Lower leg skin (tissue), 4 donors: ENCODE measurements around the gene HIRA. TPM values are rescaled to one million over a fixed set of nuclear protein-coding genes. Genes with fewer than 3 reads are reported as not detected.

Experiments
- DNase-seq, 2 donors: peaks; one replicate each; pipeline ENCODE4 v3.0.0-alpha.2; 2019; ENCODE audit warnings: low spot score in 2 of 2
- H3K4me3 ChIP-seq: fragments of 200-600 bp; sonication (generic); 2 replicates; pipeline ENCODE4 v1.5.1; 2017; ENCODE audit warnings: mild to moderate bottlenecking, low read depth; ENCODE audit not compliant: poor library complexity, severe bottlenecking
- CTCF ChIP-seq, 3 donors: fragments of 450-650 bp; IDR thresholded peaks; one replicate each; pipeline ENCODE4 v1.5.1; 2016; ENCODE audit warnings: antibody characterized with exemption in 3 of 3, mild to moderate bottlenecking in 3 of 3, moderate library complexity in 2 of 3
- POLR2A ChIP-seq, 2 donors: fragments of 450-650 bp; IDR thresholded peaks; one replicate each; pipeline ENCODE4 v1.6.1; 2016 to 2017; ENCODE audit warnings: antibody characterized with exemption in 2 of 2, mild to moderate bottlenecking in 1 of 2, moderate library complexity in 1 of 2
- WGBS, 2 donors: methylation state at CpG; one replicate each; pipeline ENCODE4 v1.1.5; 2018; 5-methylcytosine and 5-hydroxymethylcytosine counted together
- intact Hi-C: fragments of 100-400 bp; cut with DNase I; formaldehyde crosslinking; loops from one replicate; pipeline ENCODE4 v1.15.0; 2023; ENCODE audit warnings: low total_unique reads
- total RNA-seq, 4 donors: library from RNA; depleted of rRNA; stranded (reverse); fragments of >200 nt; gene quantifications; one replicate each; pipeline ENCODE4 v1.1.0, GENCODE V29; 2016

The HIRA gene
- total RNA-seq, 4 donors from 2014 or later, result 11.5 to 21.1 (median 18.2) TPM

GRCh38 chr22:19471572-19471971, 40.0 kb upstream of the HIRA start:
- no peak for DNase-seq
- no peak overlapping the region for H3K4me3 ChIP-seq
- 90 to 93% methylated on average over 11 of the region's 11 CpGs for WGBS, 2 donors
- TF ChIP-seq POLR2A (IDR thresholded peaks at IDR 0.05) (no peak), CTCF (IDR thresholded peaks at IDR 0.05) (no peak)
- intact Hi-C loops, result no loop called here

GRCh38 chr22:19470010-19470409, 38.5 kb upstream of the HIRA start:
- WGBS, 2 donors, result 94 to 96% methylated on average over 2 of the region's 2 CpGs
- intact Hi-C loops, result no loop called here
- H3K4me3 ChIP-seq, result no peak overlapping the region
- no peak for DNase-seq
- TF ChIP-seq POLR2A (IDR thresholded peaks at IDR 0.05), result no peak
- TF ChIP-seq CTCF (IDR thresholded peaks at IDR 0.05), result no peak

- 93 to 94% methylated on average over 7 of the region's 7 CpGs for WGBS, 2 donors
- H3K4me3 ChIP-seq, result no peak overlapping the region
- intact Hi-C loops, result no loop called here
- DNase-seq, result no peak
- TF ChIP-seq CTCF (IDR thresholded peaks at IDR 0.05), result no peak
- no peak for TF ChIP-seq POLR2A (IDR thresholded peaks at IDR 0.05)
These were observed 37.9 kb upstream of the HIRA start for GRCh38 chr22:19469421-19469820.

- no peak for DNase-seq
- intact Hi-C loops, result no loop called here
- no peak overlapping the region for H3K4me3 ChIP-seq
- WGBS, 2 donors, result 91 to 97% methylated on average over 6 of the region's 6 CpGs
- TF ChIP-seq POLR2A (IDR thresholded peaks at IDR 0.05) (no peak), CTCF (IDR thresholded peaks at IDR 0.05) (no peak)
These were observed 36.4 kb upstream of the HIRA start for GRCh38 chr22:19467912-19468311.

GRCh38 chr22:19466848-19467752, 35.6 kb upstream of the HIRA start:
- no peak overlapping the region for H3K4me3 ChIP-seq
- TF ChIP-seq CTCF (IDR thresholded peaks at IDR 0.05) (no peak), POLR2A (IDR thresholded peaks at IDR 0.05) (no peak)
- DNase-seq, result no peak
- 96 to 98% methylated on average over 9 of the region's 9 CpGs for WGBS, 2 donors
- intact Hi-C loops, result no loop called here
